Skeletal muscle satellite cell (primary cell): ENCODE data around the gene POU2AF3.
"Not testable (repeated sequence)": the region's sequence is repeated elsewhere in the genome, so short reads cannot be mapped to it uniquely, and the experiment has no call there.

Experiments
- H3K27me3 ChIP-seq: 2 replicates; pipeline ENCODE4 v1.7.0; 2013; ENCODE audit warnings: low read length; ENCODE audit not compliant: control insufficient read depth, insufficient read depth
- H3K36me3 ChIP-seq: 2 replicates; pipeline ENCODE4 v1.7.0; 2013; ENCODE audit warnings: mild to moderate bottlenecking, control low read depth, low read length; ENCODE audit not compliant: insufficient read depth
- H3K4me1 ChIP-seq: 2 replicates; pipeline ENCODE4 v1.7.0; 2013; ENCODE audit warnings: low read length; ENCODE audit not compliant: control insufficient read depth, insufficient read depth
- H3K4me2 ChIP-seq: 2 replicates; pipeline ENCODE4 v1.7.0; 2013; ENCODE audit warnings: mild to moderate bottlenecking, low read length
- H3K4me3 ChIP-seq: 2 replicates; pipeline ENCODE4 v1.7.0; 2013; ENCODE audit warnings: low read length
- H3K9ac ChIP-seq: 2 replicates; pipeline ENCODE4 v1.7.0; 2013; ENCODE audit warnings: mild to moderate bottlenecking, low read depth, low read length, moderate library complexity
- H3K9me3 ChIP-seq: replicated peaks from 2 replicates; pipeline ENCODE4 v1.7.0; 2013; ENCODE audit warnings: mild to moderate bottlenecking, control low read depth, low read length

POU2AF3 gene

GRCh38 chr11:111310723-111311122 is 12.4 kb downstream of the POU2AF3 start:
- Histone ChIP-seq H3K36me3 (no peaks in the 10 kb centered on the region), H3K4me3 (no peak overlapping the region), H3K9me3 (no peaks in the 10 kb centered on the region), H3K4me1 (no peaks in the 10 kb centered on the region), H3K9ac (no peak overlapping the region), H3K4me2 (no peak overlapping the region), H3K27me3 (peaks cover 58% of the 10 kb centered on the region)

GRCh38 chr11:111312076-111312475 is 13.7 kb downstream of the POU2AF3 start:
- Histone ChIP-seq H3K4me3 (no peak overlapping the region), H3K27me3 (peaks cover 44% of the 10 kb centered on the region), H3K9me3 (no peaks in the 10 kb centered on the region), H3K4me1 (no peaks in the 10 kb centered on the region), H3K36me3 (no peaks in the 10 kb centered on the region), H3K4me2 (no peak overlapping the region), H3K9ac (no peak overlapping the region)

DNA sequence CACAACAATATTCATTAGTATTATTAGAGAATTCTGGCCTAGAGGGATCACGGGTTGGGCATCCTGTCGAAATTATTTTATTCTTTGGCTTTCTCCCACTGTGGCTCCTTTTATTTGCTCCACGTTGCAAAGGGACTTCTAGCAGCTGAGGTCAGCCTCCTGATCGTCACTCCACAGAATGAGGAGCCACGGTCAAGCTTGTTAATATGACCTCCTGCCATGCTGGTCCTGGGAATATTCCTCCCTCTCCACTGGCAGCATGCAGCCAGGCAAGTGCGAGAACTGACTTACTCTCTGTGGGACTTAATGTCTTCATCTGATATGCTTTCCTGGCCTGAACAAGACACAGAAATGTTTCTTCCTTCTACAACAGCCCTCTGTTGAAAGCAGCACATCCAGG is 20.9 kb downstream of the POU2AF3 start:
- H3K4me1 ChIP-seq: no peaks in the 10 kb centered on the region
- no peaks in the 10 kb centered on the region for H3K9me3 ChIP-seq
- H3K36me3 ChIP-seq: no peaks in the 10 kb centered on the region
- H3K4me2 ChIP-seq: no peak overlapping the region
- H3K27me3 ChIP-seq: peaks cover 57% of the 10 kb centered on the region
- H3K4me3 ChIP-seq: no peak overlapping the region
- no peak overlapping the region for H3K9ac ChIP-seq

DNA sequence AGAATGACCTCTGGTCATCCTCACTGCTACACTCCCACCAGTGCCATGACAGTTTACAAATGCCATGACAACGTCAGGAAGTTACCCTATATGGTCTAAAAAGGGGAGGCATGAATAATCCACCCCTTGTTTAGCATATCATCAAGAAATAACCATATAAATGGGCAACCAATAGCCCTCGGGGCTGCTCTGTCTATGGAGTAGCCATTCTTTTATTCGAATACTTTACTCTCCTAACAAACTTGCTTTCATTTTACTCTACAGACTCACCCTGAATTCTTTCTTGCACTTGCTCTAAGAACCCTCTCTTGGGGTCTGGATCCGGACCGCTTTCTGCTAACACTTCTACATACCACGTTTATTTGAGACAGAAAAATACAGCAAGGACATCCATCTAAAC is 21.9 kb downstream of the POU2AF3 start:
- H3K4me3 ChIP-seq, H3K9me3 ChIP-seq, H3K36me3 ChIP-seq, H3K9ac ChIP-seq, H3K4me2 ChIP-seq, H3K4me1 ChIP-seq: not testable (repeated sequence)
- H3K27me3 ChIP-seq: peaks cover 64% of the 10 kb centered on the region

- H3K4me3 ChIP-seq: no peak overlapping the region
- no peaks in the 10 kb centered on the region for H3K4me1 ChIP-seq
- H3K9ac ChIP-seq: no peak overlapping the region
- H3K27me3 ChIP-seq: peaks cover 66% of the 10 kb centered on the region
- H3K36me3 ChIP-seq: no peaks in the 10 kb centered on the region
- H3K4me2 ChIP-seq: no peak overlapping the region
- no peaks in the 10 kb centered on the region for H3K9me3 ChIP-seq
These were observed 22.6 kb downstream of the POU2AF3 start for GRCh38 chr11:111320728-111321568.

DNA sequence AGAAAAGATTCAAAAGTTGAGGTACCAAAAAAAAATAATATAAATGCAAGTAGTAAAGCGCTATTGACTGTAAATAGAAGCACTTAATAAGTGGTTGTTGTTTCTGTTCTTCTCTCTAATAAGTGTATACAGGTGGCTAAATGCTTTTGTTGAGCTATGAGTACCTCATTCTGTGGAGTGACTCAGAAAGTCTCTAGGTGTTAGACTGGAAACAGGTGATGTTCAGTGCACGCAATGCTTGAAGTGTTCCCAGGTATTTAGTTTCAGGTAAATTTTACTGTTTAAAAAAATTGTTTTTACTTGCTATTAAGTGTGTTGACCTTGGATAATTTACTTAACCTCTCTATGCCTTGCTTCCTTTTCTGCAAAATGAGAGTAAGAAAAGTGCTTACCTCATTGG is 24.2 kb downstream of the POU2AF3 start:
- Histone ChIP-seq H3K9me3 (no peaks in the 10 kb centered on the region), H3K36me3 (no peaks in the 10 kb centered on the region), H3K27me3 (peaks cover 73% of the 10 kb centered on the region), H3K4me2 (no peak overlapping the region), H3K4me3 (no peak overlapping the region), H3K9ac (no peak overlapping the region), H3K4me1 (no peaks in the 10 kb centered on the region)

DNA sequence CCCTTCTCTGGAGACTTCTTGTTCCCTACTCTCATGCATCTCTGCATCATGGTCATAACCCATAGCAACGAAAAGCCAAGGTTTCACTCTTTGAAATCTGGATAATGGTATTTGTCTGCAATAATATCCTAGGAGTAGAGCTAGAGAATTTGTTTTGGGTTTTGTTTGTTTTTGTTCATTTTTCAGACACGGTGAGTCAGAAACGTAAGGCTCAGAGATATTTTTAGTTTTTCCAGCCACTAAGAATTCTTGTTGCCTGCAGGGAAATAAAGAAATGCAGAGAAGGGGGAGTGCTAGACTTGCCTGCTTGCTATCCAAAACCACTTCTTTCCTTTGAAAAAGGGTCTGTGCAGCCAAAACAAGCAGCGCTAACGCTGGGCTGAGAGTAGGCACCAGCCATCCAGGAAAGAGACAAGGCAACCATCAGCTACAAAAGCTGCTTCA is 26.0 kb downstream of the POU2AF3 start:
- Histone ChIP-seq H3K9ac (no peak overlapping the region), H3K9me3 (no peaks in the 10 kb centered on the region), H3K27me3 (peaks cover 59% of the 10 kb centered on the region), H3K4me2 (no peak overlapping the region), H3K36me3 (no peaks in the 10 kb centered on the region), H3K4me3 (no peak overlapping the region), H3K4me1 (no peaks in the 10 kb centered on the region)

- Histone ChIP-seq H3K4me3 (no peak overlapping the region), H3K9ac (no peak overlapping the region), H3K4me1 (no peaks in the 10 kb centered on the region)
These were observed 26.9 kb downstream of the POU2AF3 start for GRCh38 chr11:111325259-111325658.

DNA sequence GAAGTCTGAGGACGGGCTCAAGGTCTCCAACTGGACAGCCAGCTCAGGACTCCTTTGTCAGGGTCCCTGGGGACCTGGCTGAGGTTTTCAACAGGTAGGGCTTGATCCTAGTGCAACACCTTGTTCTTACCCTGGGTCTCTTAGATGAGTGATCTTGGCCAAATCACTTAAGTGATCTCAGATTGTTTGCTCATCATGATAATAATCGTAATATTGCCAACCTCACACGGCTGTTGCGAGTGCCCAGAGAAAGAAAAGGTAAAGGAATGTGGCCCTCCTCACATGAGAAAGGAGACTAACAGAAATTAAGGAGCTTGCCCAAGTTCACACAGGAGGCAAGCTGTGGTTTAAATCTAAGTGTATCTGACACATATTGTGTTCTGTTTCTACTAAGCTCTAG is 28.5 kb downstream of the POU2AF3 start:
- Histone ChIP-seq H3K9me3 (no peaks in the 10 kb centered on the region), H3K4me2 (no peak overlapping the region), H3K4me3 (no peak overlapping the region), H3K9ac (no peak overlapping the region), H3K27me3 (peaks cover 44% of the 10 kb centered on the region), H3K4me1 (no peaks in the 10 kb centered on the region), H3K36me3 (no peaks in the 10 kb centered on the region)

More at GRCh38 chr11:111325259-111325658, 26.9 kb downstream of the POU2AF3 start:
- peaks cover 56% of the 10 kb centered on the region for H3K27me3 ChIP-seq
- H3K9me3 ChIP-seq: no peaks in the 10 kb centered on the region
- no peaks in the 10 kb centered on the region for H3K36me3 ChIP-seq
- H3K4me2 ChIP-seq: no peak overlapping the region

- Histone ChIP-seq H3K9ac (no peak overlapping the region), H3K36me3 (no peaks in the 10 kb centered on the region), H3K4me2 (no peak overlapping the region), H3K4me1 (no peaks in the 10 kb centered on the region), H3K9me3 (no peaks in the 10 kb centered on the region), H3K27me3 (peaks cover 38% of the 10 kb centered on the region), H3K4me3 (no peak overlapping the region)
These were observed 29.7 kb downstream of the POU2AF3 start for GRCh38 chr11:111327908-111328624.

DNA sequence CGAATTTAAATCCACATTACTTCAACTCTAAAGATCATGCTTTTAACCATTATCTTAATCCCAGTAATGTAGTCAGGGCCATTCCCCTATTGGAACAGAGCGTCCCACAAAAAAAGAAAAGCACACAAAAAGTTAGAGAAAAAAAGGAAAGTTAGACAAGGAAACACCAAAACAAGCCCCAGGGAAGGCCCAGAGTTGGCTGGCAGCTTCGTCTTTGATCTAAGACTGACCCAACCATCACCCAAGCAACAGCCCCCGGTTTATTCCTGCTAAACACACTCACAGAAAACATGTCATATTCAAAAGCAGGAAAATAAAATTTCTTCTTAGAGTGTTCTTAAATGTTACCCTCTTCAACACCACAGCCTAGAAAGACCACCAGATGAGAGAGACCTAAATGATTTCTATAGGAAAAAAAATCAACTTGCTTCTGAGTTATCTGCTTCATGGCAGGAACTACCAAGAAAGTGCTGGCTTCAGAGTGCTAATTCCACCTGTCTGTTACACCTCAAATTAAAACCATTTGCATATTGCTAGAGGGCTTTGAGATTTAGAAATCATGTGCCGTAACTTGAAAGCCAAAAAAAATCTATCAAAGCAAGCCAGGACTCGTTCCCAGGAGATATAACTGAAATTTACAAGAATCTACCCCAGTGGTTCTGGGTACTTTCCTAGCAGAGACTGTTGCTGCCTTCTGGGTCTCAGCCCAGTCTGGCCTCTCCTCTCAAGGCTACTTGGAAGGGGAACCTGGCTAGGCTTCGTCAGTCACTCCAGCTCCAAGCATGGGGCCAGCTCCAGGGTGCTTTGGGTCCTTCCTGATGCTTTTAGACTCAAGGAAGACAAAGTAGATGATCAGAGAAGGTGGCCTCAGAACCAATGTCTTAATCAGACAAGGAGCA is 31.2 kb downstream of the POU2AF3 start:
- H3K4me1 ChIP-seq: no peaks in the 10 kb centered on the region
- H3K36me3 ChIP-seq: no peaks in the 10 kb centered on the region
- no peak overlapping the region for H3K9ac ChIP-seq
- no peak overlapping the region for H3K4me2 ChIP-seq
- H3K9me3 ChIP-seq: no peaks in the 10 kb centered on the region
- H3K4me3 ChIP-seq: no peak overlapping the region
- peaks cover 35% of the 10 kb centered on the region for H3K27me3 ChIP-seq
